H1 (cell line): Measurements from ENCODE around the gene ISLR2. TPM values are rescaled to one million over a fixed set of nuclear protein-coding genes. Genes with fewer than 3 reads are reported as not detected.
A peak's percentile ranks its signal among the peaks of the same experiment; 100 is the strongest.

Source experiments
- MAX ChIP-seq: IDR thresholded peaks from 2 replicates; pipeline ENCODE4 v1.6.1; 2012; ENCODE audit warnings: inconsistent platforms
- YY1 ChIP-seq: IDR thresholded peaks from 2 replicates; pipeline ENCODE4 v1.6.1; 2011; ENCODE audit warnings: low read depth, mild to moderate bottlenecking, low read length
- polyA plus RNA-seq, 7 experiments: library from polyadenylated mRNA; depleted of rRNA in 3 of 7; stranded (reverse) in 5 of 7; unstranded in 2 of 7; fragments of >200 nt in 5 of 7; fragments of 200-250 nt in 2 of 7; gene quantifications; 1 replicate in 5 of 7; 2 replicates in 1 of 7; 4 replicates in 1 of 7; pipeline versions ENCODE4 v1.2.1 to v1.2.3, GENCODE V29; 2011 to 2013; ENCODE audit warnings: missing spikeins in 2 of 7, mixed read lengths in 2 of 7
- total RNA-seq: library from RNA; stranded (reverse); fragmentation: NEBNext Ultra II Directional; extraction: Animal tissue kit (Norgen Biotek cat#: 25700); gene quantifications from 2 replicates; pipeline ENCODE4 v1.2.1, GENCODE V29; 2021

The ISLR2 gene
- total and polyA plus RNA-seq, 2 of the 8 experiments (the other 6 are each of a cell fraction or from before 2014, with no cell fraction given), result 0.47 to 0.58 TPM

GRCh38 chr15:74134387-74135027 is 4.1 kb downstream of the ISLR2 start (continued):
- TF ChIP-seq YY1 (no peak), MAX (peak; percentile 84)
